ENCODE results near the gene SLC29A4. TPM values are rescaled to one million over a fixed set of nuclear protein-coding genes. Genes with fewer than 3 reads are reported as not detected.
"Not testable (repeated sequence)": the region's sequence is repeated elsewhere in the genome, so short reads cannot be mapped to it uniquely, and the experiment has no call there.

SLC29A4 gene
- total and polyA plus RNA-seq, 11 donors = 1.6 to 7.3 (median 3.2) TPM

DNA sequence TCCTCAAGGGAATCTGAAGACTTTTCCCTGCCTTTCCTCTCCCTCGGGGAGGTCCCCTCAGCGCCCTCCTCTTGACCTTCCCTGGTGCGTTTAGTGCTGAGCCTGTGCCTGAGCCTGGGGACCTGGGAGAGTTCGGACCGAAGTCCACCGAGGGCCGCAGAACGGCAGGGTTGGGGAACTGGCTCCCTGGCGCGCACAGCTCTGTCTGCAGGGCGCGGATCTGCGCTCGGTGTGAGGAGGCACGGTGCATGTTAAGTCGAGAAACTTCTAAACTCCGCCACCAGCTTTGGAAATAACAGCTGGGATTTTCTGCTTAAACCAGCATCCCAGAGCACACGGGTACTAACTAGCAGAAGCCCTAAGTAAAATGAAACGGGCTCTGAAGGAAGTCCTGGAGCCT lies 44.2 kb upstream of the SLC29A4 start:
- TF ChIP-seq POLR2A (IDR thresholded peaks at IDR 0.05) = no peak
- TF ChIP-seq, protein P1, sequence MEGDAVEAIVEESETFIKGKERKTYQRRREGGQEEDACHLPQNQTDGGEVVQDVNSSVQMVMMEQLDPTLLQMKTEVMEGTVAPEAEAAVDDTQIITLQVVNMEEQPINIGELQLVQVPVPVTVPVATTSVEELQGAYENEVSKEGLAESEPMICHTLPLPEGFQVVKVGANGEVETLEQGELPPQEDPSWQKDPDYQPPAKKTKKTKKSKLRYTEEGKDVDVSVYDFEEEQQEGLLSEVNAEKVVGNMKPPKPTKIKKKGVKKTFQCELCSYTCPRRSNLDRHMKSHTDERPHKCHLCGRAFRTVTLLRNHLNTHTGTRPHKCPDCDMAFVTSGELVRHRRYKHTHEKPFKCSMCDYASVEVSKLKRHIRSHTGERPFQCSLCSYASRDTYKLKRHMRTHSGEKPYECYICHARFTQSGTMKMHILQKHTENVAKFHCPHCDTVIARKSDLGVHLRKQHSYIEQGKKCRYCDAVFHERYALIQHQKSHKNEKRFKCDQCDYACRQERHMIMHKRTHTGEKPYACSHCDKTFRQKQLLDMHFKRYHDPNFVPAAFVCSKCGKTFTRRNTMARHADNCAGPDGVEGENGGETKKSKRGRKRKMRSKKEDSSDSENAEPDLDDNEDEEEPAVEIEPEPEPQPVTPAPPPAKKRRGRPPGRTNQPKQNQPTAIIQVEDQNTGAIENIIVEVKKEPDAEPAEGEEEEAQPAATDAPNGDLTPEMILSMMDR (IDR thresholded peaks at IDR 0.05) = no peak
- intact Hi-C loops (cut with DNase I) = no loop called here
- H3K27ac ChIP-seq = no peak overlapping the region
- no peaks in the 10 kb centered on the region for H3K9me3 ChIP-seq
- no peak for DNase-seq
- H3K4me1 ChIP-seq = peaks cover 0 to 42% (median 5%) of the 10 kb centered on the region in 12 donors
- no peak overlapping the region for H3K4me3 ChIP-seq
- 70 to 82% (median 72%) methylated on average over 18 to 19 of the region's 19 CpGs for WGBS, 4 donors
- H3K36me3 ChIP-seq = peaks cover 0 to 2% (median 0%) of the 10 kb centered on the region in 9 donors
- no peak for ATAC-seq
- H3K27me3 ChIP-seq = no peaks in the 10 kb centered on the region

DNA sequence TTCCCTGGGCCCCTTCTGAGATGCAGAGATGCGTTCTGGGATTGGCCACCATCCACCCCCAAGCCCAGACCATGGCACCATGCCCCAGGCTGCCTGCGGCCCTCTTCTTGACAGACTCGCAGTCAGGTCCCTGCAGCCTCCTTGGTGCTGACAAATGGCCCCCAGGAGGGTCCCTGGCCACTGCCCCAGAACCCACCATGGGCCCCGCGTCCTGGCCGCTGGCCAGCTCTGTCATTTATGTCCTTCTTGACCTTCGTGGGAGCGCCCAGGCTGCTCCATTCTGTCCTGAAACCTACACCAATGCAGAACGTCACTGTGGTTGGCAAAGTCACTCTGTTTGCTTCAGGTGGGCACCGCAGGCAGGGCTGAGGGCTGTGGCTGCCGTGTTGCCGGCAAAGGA lies 39.5 kb upstream of the SLC29A4 start:
- ATAC-seq = no peak
- Histone ChIP-seq H3K4me1 (peaks cover 0 to 17% (median 5%) of the 10 kb centered on the region in 12 donors), H3K4me3 (no peak overlapping the region), H3K27ac (no peak overlapping the region), H3K36me3 (no peaks in the 10 kb centered on the region), H3K27me3 (no peaks in the 10 kb centered on the region), H3K9me3 (peaks cover 0 to 6% (median 0%) of the 10 kb centered on the region in 12 donors)
- TF ChIP-seq POLR2A (IDR thresholded peaks at IDR 0.05) = no peak
- TF ChIP-seq, protein P1 (IDR thresholded peaks at IDR 0.05) = no peak
- no peak for DNase-seq
- WGBS, 4 donors = 78 to 87% (median 80%) methylated on average over 10 to 12 of the region's 12 CpGs
- intact Hi-C loops (cut with DNase I) = loop anchor here (5.0 to 10.0 kb wide), 8 partner anchors 102 to 212 kb away; no protein-coding TSS in a partner anchor

DNA sequence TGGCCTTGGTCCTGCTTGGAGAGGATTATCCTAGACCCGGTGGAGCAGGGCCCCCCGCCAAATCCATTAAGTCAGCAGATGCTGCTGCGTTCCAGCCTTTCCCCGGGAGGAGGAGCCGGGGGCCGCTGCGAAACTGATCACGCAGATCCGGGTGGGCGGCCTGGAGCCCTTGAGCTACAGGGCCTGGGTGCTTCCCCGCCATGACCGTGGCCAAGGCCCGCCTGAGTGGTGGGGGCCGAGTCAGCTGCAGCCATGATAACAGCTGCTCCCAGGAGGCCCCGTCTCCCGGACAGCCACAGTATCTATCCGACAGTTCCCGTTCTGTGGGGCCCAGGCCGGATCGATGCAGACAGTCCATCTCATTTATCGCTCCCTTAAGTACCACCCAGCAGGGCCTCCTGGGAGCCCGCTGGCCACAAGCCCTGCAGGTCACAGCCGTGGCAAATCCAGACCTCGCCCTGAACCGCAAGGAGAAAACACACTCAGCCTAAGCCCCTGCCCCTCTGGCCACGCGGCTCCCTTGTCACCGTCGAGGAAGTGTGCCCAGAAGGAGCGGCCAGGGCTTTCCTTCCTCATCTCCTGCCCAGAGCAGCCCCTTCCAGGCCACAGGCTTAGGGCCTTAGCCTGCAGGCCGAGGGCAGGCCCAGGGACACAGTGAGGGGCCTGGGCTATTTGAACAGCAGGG lies 34.4 kb upstream of the SLC29A4 start:
- ATAC-seq = peak in 3 of 4 donors; percentile 71 to 89 (median 88)
- H3K4me3 ChIP-seq = peak overlapping the region in 1 of 12 donors; percentile 10
- H3K4me1 ChIP-seq = peaks cover 0 to 4% (median 0%) of the 10 kb centered on the region in 12 donors
- peak; percentile 63 to 81 (median 77) for DNase-seq
- peaks cover 0 to 4% (median 0%) of the 10 kb centered on the region in 9 donors for H3K27me3 ChIP-seq
- H3K9me3 ChIP-seq = peaks cover 0 to 6% (median 0%) of the 10 kb centered on the region in 12 donors
- intact Hi-C loops (cut with DNase I) = loop anchor here in 7 of 10 donors (10.0 kb wide), 4 partner anchors 96 to 206 kb away; no protein-coding TSS in a partner anchor
- H3K27ac ChIP-seq = peak overlapping the region in 3 of 12 donors; percentile 5 to 57 (median 14)
- H3K36me3 ChIP-seq = no peaks in the 10 kb centered on the region
- WGBS, 4 donors = 43 to 55% (median 49%) methylated on average over 17 to 31 of the region's 31 CpGs
- no peak for TF ChIP-seq POLR2A (IDR thresholded peaks at IDR 0.05)
- TF ChIP-seq, protein P1 (IDR thresholded peaks at IDR 0.05) = no peak

DNA sequence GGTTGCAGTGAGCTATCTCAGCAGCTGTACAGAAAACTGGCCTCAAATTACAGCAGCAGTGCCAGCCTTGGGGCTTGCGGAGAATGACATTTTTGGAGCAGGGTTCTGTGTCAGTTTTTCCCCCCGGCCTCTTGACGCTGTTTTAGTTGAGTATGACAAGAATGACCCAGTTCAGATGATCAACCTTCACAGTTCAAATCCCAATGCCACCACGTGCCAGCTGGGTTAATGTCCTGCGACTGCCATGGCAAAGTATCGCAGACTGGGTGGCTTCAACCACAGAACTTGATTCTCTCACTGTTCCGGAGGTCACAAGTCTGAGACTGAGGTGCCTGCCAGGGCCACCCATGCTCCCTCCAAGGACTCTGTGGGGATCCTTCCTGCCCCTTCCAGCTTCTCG lies 32.0 kb upstream of the SLC29A4 start:
- H3K27ac ChIP-seq; H3K36me3 ChIP-seq; H3K4me1 ChIP-seq; intact Hi-C loops (cut with DNase I); H3K9me3 ChIP-seq; H3K4me3 ChIP-seq; H3K27me3 ChIP-seq; DNase-seq; ATAC-seq: not testable (repeated sequence)
- WGBS, 4 donors = 86 to 89% (median 88%) methylated on average over 8 of the region's 8 CpGs

DNA sequence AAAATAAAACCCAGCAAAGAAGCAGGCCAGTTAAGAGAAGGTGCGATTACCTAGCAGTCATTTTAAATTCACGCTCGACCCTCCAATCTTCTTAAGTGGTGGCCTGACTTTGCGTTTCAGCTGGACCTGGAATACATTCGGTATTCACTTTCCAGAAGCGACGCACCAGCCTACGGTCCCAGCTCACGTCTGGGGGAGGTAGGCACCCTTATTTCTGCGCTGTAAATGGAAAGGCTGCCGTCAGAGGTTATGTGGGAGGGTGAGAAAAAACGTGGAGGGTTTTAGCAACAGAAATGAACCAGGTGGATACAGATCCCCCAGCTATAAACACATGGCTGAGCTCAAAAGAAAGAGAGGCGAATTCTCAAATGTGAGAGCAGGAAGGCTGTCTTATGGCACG lies 29.2 kb upstream of the SLC29A4 start:
- ATAC-seq; H3K27ac ChIP-seq; H3K36me3 ChIP-seq; intact Hi-C loops (cut with DNase I); H3K4me1 ChIP-seq; H3K27me3 ChIP-seq; H3K9me3 ChIP-seq; DNase-seq; H3K4me3 ChIP-seq: not testable (repeated sequence)
- WGBS, 4 donors = 66 to 68% (median 66%) methylated on average over 14 of the region's 14 CpGs

DNA sequence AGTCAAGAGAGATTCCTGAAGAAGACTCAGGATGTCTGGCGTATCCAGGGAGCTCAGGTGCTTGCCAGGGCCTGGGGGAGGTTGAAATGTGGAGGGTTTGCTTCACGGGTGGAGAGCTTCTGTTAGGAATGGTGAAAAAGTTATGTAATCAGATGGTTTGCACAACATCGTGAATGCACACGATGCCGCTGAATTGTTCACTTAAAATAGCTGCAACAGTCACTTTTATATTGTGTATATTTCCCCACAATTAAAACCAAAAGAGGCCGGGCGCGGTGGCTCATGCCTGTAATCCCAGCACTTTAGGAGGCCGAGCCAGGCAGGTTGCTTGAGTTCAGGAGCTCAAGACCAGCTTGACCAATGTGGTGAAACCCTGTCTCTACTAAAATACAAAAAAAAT lies 28.4 kb upstream of the SLC29A4 start:
- H3K27ac ChIP-seq; H3K36me3 ChIP-seq; ATAC-seq; H3K27me3 ChIP-seq; intact Hi-C loops (cut with DNase I); DNase-seq; H3K9me3 ChIP-seq; H3K4me1 ChIP-seq; H3K4me3 ChIP-seq: not testable (repeated sequence)
- 87 to 93% (median 91%) methylated on average over 9 of the region's 9 CpGs for WGBS, 4 donors

Measured in heart left ventricle (tissue), 16 donors.